GM19372 (cell line): ENCODE data around the gene PADI4.

Experiments used
- ATAC-seq: cut with Tn5 transposase; IDR thresholded peaks from one replicate; pipeline ENCODE4 v1.9.1; 2021; ENCODE audit warnings: mild to moderate bottlenecking, low read depth, moderate library complexity; ENCODE audit not compliant: unreplicated experiment

Gene PADI4

DNA sequence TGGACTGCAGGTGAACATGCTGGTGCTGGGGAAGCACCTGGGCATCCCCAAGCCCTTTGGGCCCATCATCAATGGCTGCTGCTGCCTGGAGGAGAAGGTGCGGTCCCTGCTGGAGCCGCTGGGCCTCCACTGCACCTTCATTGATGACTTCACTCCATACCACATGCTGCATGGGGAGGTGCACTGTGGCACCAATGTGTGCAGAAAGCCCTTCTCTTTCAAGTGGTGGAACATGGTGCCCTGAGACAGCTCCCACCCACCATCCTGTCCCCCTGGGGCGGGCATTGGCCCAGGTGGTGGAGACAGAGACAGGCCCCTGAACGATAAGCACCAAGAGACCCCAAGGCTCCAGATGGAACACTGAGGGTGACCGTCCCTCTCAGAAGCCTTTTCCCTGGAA is 25.2 kb upstream of the PADI4 start:
- ATAC-seq, result no peak

DNA sequence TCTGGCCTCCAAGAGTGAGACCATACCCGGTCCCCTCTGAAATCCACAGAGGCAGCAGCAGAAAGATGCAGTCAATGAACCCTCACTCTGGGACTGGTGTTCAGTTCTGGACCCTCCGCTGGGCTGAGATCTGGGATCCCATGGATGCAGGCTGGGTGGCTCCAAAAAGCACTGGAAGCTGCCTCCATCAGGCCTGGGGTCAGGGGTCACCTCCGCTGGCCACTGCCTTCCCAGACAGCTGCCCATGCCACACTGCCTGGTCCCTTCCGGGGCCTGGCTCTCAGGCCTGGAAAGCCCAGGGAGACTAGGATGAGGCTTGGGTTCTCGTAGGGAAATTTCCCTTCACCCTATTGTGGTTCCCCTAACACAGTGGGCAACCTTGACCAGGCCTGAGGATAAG is 21.4 kb upstream of the PADI4 start:
- ATAC-seq, result no peak

- no peak for ATAC-seq
Observed at GRCh38 chr1:17287130-17287776, 20.7 kb upstream of the PADI4 start.

DNA sequence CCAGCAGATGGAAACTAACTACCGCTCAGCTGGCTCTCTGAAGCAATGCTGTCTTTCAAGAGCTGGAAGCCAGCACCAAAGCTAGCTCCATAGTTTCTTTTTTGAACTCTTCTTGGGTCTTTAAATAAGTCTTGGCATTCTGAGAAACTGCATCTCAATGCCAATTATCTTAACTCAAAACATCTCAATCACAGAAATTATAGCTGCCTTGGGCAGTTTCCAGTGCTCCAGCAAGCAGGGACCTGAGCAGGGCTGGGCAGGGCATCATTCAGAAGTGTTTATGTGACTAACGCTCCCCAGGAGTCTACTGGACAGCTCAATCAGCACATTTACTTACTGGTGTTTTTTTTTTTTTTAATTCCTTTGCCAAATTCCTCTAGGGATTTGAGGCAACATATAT is 18.3 kb upstream of the PADI4 start:
- ATAC-seq, result no peak

GRCh38 chr1:17290553-17290952 is 17.4 kb upstream of the PADI4 start:
- ATAC-seq, result no peak

DNA sequence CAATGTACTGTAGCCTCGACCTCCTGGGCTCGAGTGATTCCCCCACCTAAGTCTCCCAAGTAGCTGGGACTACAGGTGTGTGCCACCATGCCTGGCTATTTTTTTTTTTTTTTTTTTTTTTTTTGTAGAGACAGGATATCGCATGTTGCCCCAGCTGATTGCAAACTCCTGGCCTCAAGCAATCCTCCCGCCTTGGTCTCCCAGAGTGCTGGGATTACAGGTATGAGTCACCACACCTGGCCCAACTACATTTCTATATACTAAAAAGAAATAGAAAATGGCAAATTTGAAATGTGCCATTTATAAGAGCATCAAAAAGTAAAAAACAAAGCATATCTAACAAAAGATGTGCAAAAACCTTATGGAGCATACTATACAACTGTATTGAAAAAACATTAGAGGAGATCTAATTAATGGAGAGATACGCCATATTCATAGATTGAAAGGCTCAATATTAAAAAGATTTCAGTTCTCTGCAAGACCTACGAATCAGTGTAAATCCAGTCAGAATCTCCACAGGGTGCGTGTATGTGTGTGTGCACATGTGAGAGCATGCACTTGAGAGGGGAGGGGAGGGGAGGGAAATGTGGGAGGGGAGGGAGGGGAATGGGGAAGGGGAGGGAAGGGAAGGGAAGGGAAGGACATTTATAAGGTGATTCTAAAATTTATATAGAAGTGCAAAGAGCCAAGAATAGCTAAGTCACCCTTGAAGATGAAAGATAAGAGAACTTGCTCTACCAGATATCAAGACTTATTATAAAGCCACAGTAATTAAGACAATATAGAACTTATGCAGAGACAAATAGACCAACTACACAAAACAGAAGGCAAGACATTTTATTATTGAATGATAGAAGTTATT is 15.5 kb upstream of the PADI4 start:
- no peak for ATAC-seq

GRCh38 chr1:17293681-17294425 is 14.1 kb upstream of the PADI4 start:
- no peak for ATAC-seq

DNA sequence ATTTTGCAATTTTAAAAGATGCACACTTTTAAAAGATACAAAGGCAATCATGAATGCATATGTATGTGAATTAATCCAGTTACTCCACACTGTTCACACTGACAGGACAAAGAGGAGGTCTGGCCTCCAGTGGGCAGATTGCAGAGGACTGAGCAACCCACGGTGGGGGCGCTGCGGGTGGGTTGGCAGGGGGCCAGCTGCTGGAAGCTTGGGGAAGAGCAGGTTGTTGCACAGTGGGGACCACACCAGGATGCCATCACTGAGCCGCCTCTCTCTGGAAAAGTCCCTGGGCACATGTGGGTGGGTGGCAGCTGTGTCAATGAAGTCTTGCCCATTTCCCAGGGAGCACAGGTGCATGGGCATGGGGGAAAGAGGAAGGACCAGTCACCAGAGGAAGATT is 12.7 kb upstream of the PADI4 start:
- no peak for ATAC-seq

DNA sequence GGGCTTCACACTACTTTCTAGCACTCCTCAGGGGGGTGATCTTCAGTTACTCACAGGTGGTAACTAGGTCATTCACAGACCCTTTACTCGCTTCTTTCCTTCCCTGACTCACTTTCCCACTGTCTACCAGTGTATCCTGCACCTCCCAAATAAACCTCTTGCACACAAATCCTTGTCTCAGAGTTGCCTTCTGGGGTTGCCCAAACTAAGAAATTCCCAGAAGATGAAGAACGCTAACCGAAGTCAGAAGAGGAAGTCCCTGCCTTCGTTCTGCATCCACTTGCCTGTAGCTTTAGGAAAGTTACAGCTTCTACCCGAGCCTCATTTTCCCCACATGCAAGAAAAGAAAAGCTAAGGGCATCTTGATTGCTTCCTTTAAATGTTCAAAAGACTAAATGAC is 11.9 kb upstream of the PADI4 start:
- no peak for ATAC-seq

- no peak for ATAC-seq
Observed at GRCh38 chr1:17297991-17298390, 10.0 kb upstream of the PADI4 start.

DNA sequence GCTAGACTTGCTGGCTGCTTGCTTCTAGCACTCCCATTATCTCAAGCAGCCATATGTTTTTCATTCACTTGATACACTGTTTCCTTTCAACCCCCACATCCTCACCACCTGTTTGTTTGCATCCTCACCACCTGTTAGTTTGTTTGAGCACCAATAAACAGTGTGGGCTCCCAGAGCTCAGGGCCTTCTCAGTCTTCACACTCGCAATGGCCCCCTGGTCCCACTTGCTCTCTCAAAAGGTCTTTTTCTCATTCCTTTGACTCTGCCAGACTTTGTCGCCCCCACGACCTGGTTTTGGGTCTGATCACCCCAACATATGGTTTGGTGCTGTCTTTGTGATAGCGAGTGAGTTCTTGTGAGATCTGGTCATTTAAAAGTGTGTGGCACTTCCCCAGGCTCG is 6.2 kb upstream of the PADI4 start:
- no peak for ATAC-seq

DNA sequence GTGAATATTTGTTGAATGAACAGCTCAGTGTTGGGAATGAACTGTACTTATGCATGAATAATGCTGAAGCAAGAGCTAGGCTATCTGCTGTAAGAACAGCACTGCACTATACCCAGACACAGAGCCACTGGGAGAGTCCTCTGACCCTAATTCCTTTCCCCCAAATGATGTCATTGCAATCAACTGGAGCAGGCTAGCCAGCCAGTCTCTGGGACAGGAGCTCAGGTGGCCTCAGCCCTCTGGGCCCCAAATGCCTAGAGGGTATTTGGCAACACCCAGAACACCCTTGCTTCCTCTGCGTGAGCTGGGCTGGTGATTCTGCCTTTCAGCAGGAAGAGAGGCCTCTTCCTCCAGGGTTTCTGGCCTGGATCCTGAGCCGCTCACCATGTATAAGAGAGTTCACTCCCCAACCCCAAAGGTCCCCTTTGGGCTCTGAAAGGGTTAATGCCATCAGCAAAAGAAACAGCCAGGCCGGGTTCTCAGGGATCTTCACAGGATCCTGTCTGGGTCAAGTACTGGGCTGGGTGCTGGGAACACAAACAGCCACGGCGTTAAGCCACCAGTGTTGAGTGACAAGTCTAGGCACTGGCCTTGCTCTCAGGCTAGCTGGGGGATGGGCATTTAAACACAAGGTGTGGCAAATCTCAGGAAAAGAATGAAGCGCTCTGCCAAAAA is 3.7 kb upstream of the PADI4 start:
- ATAC-seq, result no peak

DNA sequence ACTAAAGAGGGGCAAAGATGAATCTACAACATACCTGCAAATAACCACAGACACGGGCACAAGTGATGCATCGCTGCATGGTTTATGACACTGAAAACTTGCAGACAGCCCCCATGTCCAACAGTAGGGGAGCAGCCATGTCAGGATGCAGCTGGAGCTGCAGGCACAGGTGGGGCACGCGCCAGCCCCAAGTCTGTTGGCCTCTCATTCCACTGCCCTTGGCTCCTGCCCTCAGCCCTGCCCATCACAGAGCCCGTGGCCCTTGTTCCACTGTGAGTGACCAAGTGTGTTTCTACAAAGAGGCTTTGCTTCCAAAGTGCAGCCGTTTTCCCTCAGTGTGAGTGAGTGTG is 3.2 kb upstream of the PADI4 start:
- no peak for ATAC-seq

DNA sequence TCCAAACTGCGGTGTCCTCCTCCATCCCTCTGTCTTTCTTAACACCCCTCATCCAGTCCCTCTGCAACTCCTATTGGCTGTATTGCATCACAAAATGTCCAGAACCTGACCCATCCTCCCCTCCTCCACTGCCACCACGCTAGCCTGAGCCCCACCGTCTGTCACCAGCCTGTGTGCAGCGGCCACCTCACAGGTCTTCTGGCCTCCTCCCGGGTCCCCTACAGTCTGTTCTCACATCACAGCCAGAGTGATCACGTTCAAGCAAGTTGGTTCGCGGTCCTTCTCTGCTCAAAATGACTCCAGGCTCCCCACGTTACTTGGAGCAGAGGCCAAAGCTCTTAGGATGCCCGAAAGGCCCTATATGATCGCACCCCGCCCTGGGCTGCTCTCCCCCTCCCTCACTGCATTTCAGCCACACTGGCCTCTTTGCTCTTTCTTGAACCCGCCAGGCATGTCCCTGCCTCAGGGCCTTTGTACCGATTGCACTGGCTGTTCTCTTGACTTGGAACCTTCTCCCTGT is 2.4 kb upstream of the PADI4 start:
- no peak for ATAC-seq

- ATAC-seq, result no peak
Observed at GRCh38 chr1:17306407-17306806, 1.6 kb upstream of the PADI4 start.

GRCh38 chr1:17306921-17307320 is 1.1 kb upstream of the PADI4 start:
- ATAC-seq, result no peak

DNA sequence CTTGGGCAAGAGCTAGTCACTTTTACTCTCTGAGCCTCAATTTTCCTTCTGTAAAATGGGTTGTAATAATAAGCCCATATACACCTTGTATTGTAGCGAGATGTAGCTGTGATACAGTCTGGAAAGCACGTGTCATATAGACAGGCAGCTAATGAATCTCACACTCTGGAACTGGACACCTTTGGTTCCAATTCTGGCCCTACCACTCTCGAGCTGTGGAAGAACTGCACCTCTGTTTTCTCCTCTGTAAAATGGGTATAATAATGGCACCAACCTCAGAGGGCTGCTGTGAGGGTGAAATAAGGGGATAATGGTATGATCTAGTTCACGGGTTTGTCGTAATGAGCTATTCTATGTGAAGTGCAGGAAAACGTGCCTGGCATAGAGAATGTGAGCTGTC is 668 bp upstream of the PADI4 start:
- ATAC-seq, result no peak

DNA sequence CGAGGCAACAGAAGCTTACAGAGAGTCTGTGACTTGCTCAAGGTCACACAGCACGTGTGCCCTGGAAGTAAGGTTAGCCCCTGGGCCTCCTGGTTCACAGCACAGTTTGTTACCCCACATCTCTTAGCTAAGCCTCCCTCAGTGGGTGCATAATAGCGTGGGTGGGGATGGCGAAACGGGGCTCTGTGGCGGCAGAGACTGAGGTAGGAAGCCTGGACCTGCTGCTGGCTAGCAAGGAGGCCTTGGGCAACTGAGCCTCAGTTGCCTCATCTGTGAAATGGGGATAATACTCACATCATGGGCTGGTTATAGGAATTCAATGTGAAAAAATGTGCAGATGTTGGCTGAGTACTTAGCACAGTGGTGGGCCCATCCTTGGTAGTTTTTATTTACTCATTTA is 596 bp downstream of the PADI4 start:
- ATAC-seq, result no peak

GRCh38 chr1:17309426-17310067 is 1.6 kb downstream of the PADI4 start:
- no peak for ATAC-seq

DNA sequence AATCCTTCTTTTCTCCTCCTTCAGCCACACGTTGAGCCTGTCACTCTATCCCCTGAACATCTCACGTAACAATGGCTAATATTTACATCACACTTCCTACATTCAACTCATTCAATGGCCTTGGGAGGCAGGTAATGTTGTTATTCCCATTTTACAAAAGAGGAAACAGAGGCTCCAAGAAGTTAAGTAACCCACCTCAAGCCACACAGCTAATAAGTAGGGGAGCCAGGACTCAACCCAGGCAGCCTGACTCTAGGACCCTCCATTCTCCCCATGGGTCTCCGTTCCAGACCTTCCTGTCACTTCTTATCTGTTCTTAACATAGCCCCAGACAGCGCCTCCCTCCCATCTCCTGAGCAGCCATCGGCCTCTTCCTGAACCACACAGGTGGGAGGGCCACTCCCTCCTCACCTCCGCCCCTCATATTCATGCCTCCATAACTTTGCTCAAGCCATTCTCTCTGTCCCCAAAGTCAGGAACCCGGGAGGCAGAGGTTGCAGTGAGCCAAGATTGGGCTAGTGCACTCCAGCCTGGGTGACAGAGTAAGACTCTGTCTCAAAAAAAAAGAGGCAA is 2.2 kb downstream of the PADI4 start:
- ATAC-seq, result no peak
